Kidney epithelial cell (primary cell): ENCODE data around the gene KIF2C. TPM values are rescaled to one million over a fixed set of nuclear protein-coding genes. Genes with fewer than 3 reads are reported as not detected.

ENCODE experiments used
- DNase-seq: peaks from one replicate; pipeline ENCODE4 v3.0.0-alpha.2; 2010; ENCODE audit warnings: low read depth
- H3K27me3 ChIP-seq: 2 replicates; pipeline ENCODE4 v1.6.0; 2011; ENCODE audit warnings: low read length; ENCODE audit not compliant: control insufficient read depth, insufficient read depth
- H3K36me3 ChIP-seq: 2 replicates; pipeline ENCODE4 v1.5.1; 2011; ENCODE audit warnings: low read length; ENCODE audit not compliant: control insufficient read depth, insufficient read depth
- H3K4me3 ChIP-seq: 2 replicates; pipeline ENCODE4 v1.5.1; 2011; ENCODE audit warnings: low read depth, mild to moderate bottlenecking, control low read depth, low read length
- CTCF ChIP-seq: IDR thresholded peaks from 2 replicates; pipeline ENCODE4 v1.5.1; 2011; ENCODE audit warnings: mild to moderate bottlenecking, moderate library complexity, low read length, control low read depth, inconsistent platforms; ENCODE audit not compliant: insufficient read depth, poor library complexity, severe bottlenecking
- total RNA-seq: library from RNA; depleted of rRNA; stranded (reverse); fragments of >200 nt; gene quantifications from 2 replicates; pipeline ENCODE4 v1.2.3, GENCODE V29; 2015

Gene KIF2C
- total RNA-seq, 1 donor from 2014 or later = 9.5 TPM

GRCh38 chr1:44801491-44802305, 62.1 kb downstream of the KIF2C start:
- Histone ChIP-seq H3K4me3 (peak overlapping the region; percentile 37), H3K36me3 (peaks cover 11% of the 10 kb centered on the region), H3K27me3 (no peaks in the 10 kb centered on the region)
- no peak for DNase-seq
- TF ChIP-seq CTCF = no peak

GRCh38 chr1:44802306-44803061, 62.8 kb downstream of the KIF2C start:
- TF ChIP-seq CTCF = no peak
- no peaks in the 10 kb centered on the region for H3K27me3 ChIP-seq
- H3K36me3 ChIP-seq = peaks cover 11% of the 10 kb centered on the region
- no peak for DNase-seq
- H3K4me3 ChIP-seq = peak overlapping the region; percentile 37

GRCh38 chr1:44803062-44803311, 63.4 kb downstream of the KIF2C start:
- DNase-seq = no peak
- H3K27me3 ChIP-seq = no peaks in the 10 kb centered on the region

GRCh38 chr1:44803312-44804095, 63.9 kb downstream of the KIF2C start:
- no peak for TF ChIP-seq CTCF
- Histone ChIP-seq H3K4me3 (no peak overlapping the region), H3K27me3 (no peaks in the 10 kb centered on the region), H3K36me3 (peaks cover 11% of the 10 kb centered on the region)
- no peak for DNase-seq

More at GRCh38 chr1:44803062-44803311, 63.4 kb downstream of the KIF2C start:
- no peak overlapping the region for H3K4me3 ChIP-seq
- TF ChIP-seq CTCF = no peak
- peaks cover 11% of the 10 kb centered on the region for H3K36me3 ChIP-seq

- Histone ChIP-seq H3K4me3 (no peak overlapping the region), H3K36me3 (peaks cover 11% of the 10 kb centered on the region), H3K27me3 (no peaks in the 10 kb centered on the region)
- no peak for DNase-seq
- TF ChIP-seq CTCF = peak; percentile 2
These were observed 65.8 kb downstream of the KIF2C start for GRCh38 chr1:44805311-44806024.
